Parathyroid adenoma (tissue), 2 donors: ENCODE results near the gene KMO.

ENCODE experiments used
- H2AFZ ChIP-seq: fragments of 300-600 bp; sonication (generic); one replicate; pipeline ENCODE4 v1.7.0; 2017; ENCODE audit warnings: antibody characterized with exemption, mild to moderate bottlenecking
- H3K27ac ChIP-seq: fragments of 300-600 bp; sonication (generic); one replicate; pipeline ENCODE4 v1.7.0; 2017
- H3K27me3 ChIP-seq: fragments of 300-600 bp; sonication (generic); one replicate; pipeline ENCODE4 v1.7.0; 2017; ENCODE audit warnings: low read length; ENCODE audit not compliant: control insufficient read depth, insufficient read depth
- H3K36me3 ChIP-seq: fragments of 300-600 bp; sonication (generic); one replicate; pipeline ENCODE4 v1.7.0; 2017; ENCODE audit warnings: low read length; ENCODE audit not compliant: control insufficient read depth, insufficient read depth
- H3K4me1 ChIP-seq: fragments of 300-600 bp; sonication (generic); one replicate; pipeline ENCODE4 v1.7.0; 2017; ENCODE audit warnings: control low read depth
- H3K4me2 ChIP-seq: fragments of 300-600 bp; sonication (generic); one replicate; pipeline ENCODE4 v1.7.0; 2017; ENCODE audit warnings: low read length
- H3K4me3 ChIP-seq: fragments of 300-600 bp; sonication (generic); one replicate; pipeline ENCODE4 v1.7.0; 2017; ENCODE audit warnings: low read depth, low read length
- H3K79me2 ChIP-seq: fragments of 300-600 bp; sonication (generic); one replicate; pipeline ENCODE4 v1.7.0; 2017; ENCODE audit warnings: control low read depth
- H3K9ac ChIP-seq: fragments of 300-600 bp; sonication (generic); one replicate; pipeline ENCODE4 v1.7.0; 2017; ENCODE audit warnings: mild to moderate bottlenecking
- H3K9me3 ChIP-seq: fragments of 300-600 bp; sonication (generic); one replicate; pipeline ENCODE4 v1.7.0; 2017; ENCODE audit warnings: low read length; ENCODE audit not compliant: control insufficient read depth
- CTCF ChIP-seq: fragments of 300-600 bp; sonication (generic); IDR thresholded peaks from one replicate; pipeline ENCODE4 v1.7.0; 2017; ENCODE audit warnings: antibody characterized with exemption, mild to moderate bottlenecking
- donor health status: primary hyperparathyroidism.

The KMO gene

GRCh38 chr1:241614144-241614543, 82.0 kb downstream of the KMO start:
- Histone ChIP-seq H3K36me3 (no peaks in the 10 kb centered on the region), H3K4me2 (no peak overlapping the region), H2AFZ (no peak overlapping the region), H3K9me3 (no peaks in the 10 kb centered on the region), H3K27ac (no peak overlapping the region), H3K79me2 (no peaks in the 10 kb centered on the region), H3K4me1 (no peaks in the 10 kb centered on the region), H3K27me3 (no peaks in the 10 kb centered on the region), H3K9ac (no peak overlapping the region), H3K4me3 (no peak overlapping the region)
- no peak for TF ChIP-seq CTCF

- H2AFZ ChIP-seq: no peak overlapping the region
- H3K9ac ChIP-seq: no peak overlapping the region
- no peak overlapping the region for H3K27ac ChIP-seq
- no peaks in the 10 kb centered on the region for H3K79me2 ChIP-seq
- no peaks in the 10 kb centered on the region for H3K9me3 ChIP-seq
- no peaks in the 10 kb centered on the region for H3K36me3 ChIP-seq
- no peak for TF ChIP-seq CTCF
- no peak overlapping the region for H3K4me2 ChIP-seq
- no peaks in the 10 kb centered on the region for H3K4me1 ChIP-seq
- H3K4me3 ChIP-seq: no peak overlapping the region
- H3K27me3 ChIP-seq: no peaks in the 10 kb centered on the region
These were observed 82.4 kb downstream of the KMO start for GRCh38 chr1:241614572-241614971.

- H3K36me3 ChIP-seq: no peaks in the 10 kb centered on the region
- no peak overlapping the region for H3K9ac ChIP-seq
- no peak overlapping the region for H2AFZ ChIP-seq
- H3K27ac ChIP-seq: no peak overlapping the region
- H3K79me2 ChIP-seq: no peaks in the 10 kb centered on the region
- no peaks in the 10 kb centered on the region for H3K9me3 ChIP-seq
- H3K4me2 ChIP-seq: no peak overlapping the region
- TF ChIP-seq CTCF: no peak
- H3K4me1 ChIP-seq: no peaks in the 10 kb centered on the region
- no peaks in the 10 kb centered on the region for H3K27me3 ChIP-seq
- no peak overlapping the region for H3K4me3 ChIP-seq
These were observed 83.1 kb downstream of the KMO start for GRCh38 chr1:241615043-241615974.

- TF ChIP-seq CTCF: no peak
- no peak overlapping the region for H3K4me3 ChIP-seq
- H3K4me2 ChIP-seq: no peak overlapping the region
- no peaks in the 10 kb centered on the region for H3K4me1 ChIP-seq
- H3K79me2 ChIP-seq: no peaks in the 10 kb centered on the region
- H3K36me3 ChIP-seq: no peaks in the 10 kb centered on the region
- no peaks in the 10 kb centered on the region for H3K27me3 ChIP-seq
- no peak overlapping the region for H3K9ac ChIP-seq
- H3K9me3 ChIP-seq: no peaks in the 10 kb centered on the region
- H2AFZ ChIP-seq: no peak overlapping the region
- no peak overlapping the region for H3K27ac ChIP-seq
These were observed 85.2 kb downstream of the KMO start for GRCh38 chr1:241617426-241617825.

- no peaks in the 10 kb centered on the region for H3K36me3 ChIP-seq
- no peak overlapping the region for H3K9ac ChIP-seq
- H3K4me2 ChIP-seq: no peak overlapping the region
- TF ChIP-seq CTCF: no peak
- no peak overlapping the region for H2AFZ ChIP-seq
- no peak overlapping the region for H3K27ac ChIP-seq
- no peaks in the 10 kb centered on the region for H3K27me3 ChIP-seq
- H3K4me3 ChIP-seq: no peak overlapping the region
- H3K4me1 ChIP-seq: no peaks in the 10 kb centered on the region
- no peaks in the 10 kb centered on the region for H3K9me3 ChIP-seq
- no peaks in the 10 kb centered on the region for H3K79me2 ChIP-seq
These were observed 90.5 kb downstream of the KMO start for GRCh38 chr1:241622669-241623068.
